IMR-90 (cell line): ENCODE results near the gene MEGF11. TPM values are rescaled to one million over a fixed set of nuclear protein-coding genes. Genes with fewer than 3 reads are reported as not detected.

Experiments used
- ATAC-seq: fragments of 200-7000 bp; cut with Tn5 transposase; 2 replicates; pipeline ENCODE4 v1.9.1; 2020; ENCODE audit warnings: low read depth, mild to moderate bottlenecking, moderate library complexity
- BruUV-seq: library from RNA; stranded (reverse); fragments of 400-500 nt; replicated peaks from 2 replicates; lab custom pipeline; 2021; lab: Mats Ljungman, UMichigan
- CTCF ChIA-PET: fragments of 300-600 bp; formaldehyde crosslinking; extraction: SDS; loops from one replicate; lab custom pipeline; 2021; ENCODE audit warnings: antibody characterized with exemption; lab: Yijun Ruan, JAX
- POLR2A ChIA-PET: fragments of 300-600 bp; sonication (Branson Sonifier 250); formaldehyde crosslinking; loops from one replicate; lab custom pipeline; 2022; ENCODE audit warnings: antibody characterized with exemption; ENCODE audit not compliant: unreplicated experiment; lab: Charles Lee
- DNase-seq: peaks from one replicate; pipeline ENCODE4 v3.0.0; 2013
- H2AFZ ChIP-seq: replicated peaks from 2 replicates; pipeline ENCODE3; 2013; ENCODE audit warnings: low read length, mild to moderate bottlenecking; ENCODE audit not compliant: poor library complexity
- H2AK5ac ChIP-seq: 2 replicates; pipeline ENCODE4 v1.6.1; 2013; ENCODE audit warnings: low read depth, low read length, inconsistent platforms
- H2AK9ac ChIP-seq: replicated peaks from 2 replicates; pipeline ENCODE3; 2013; ENCODE audit warnings: mild to moderate bottlenecking, low read depth, low read length, moderate library complexity; ENCODE audit not compliant: poor library complexity
- H2BK120ac ChIP-seq: 2 replicates; pipeline ENCODE4 v1.6.1; 2013; ENCODE audit warnings: low read depth, low read length, inconsistent platforms
- H2BK15ac ChIP-seq: 3 replicates; pipeline ENCODE4 v1.6.1; 2013; ENCODE audit warnings: low read depth, low read length, inconsistent platforms
- H2BK20ac ChIP-seq: 2 replicates; pipeline ENCODE4 v1.6.1; 2013; ENCODE audit warnings: low read depth, mild to moderate bottlenecking, inconsistent platforms, low read length, moderate library complexity
- H2BK5ac ChIP-seq: 2 replicates; pipeline ENCODE4 v1.6.1; 2013; ENCODE audit warnings: mild to moderate bottlenecking, low read depth, low read length, inconsistent platforms; ENCODE audit not compliant: poor library complexity, severe bottlenecking
- H3K14ac ChIP-seq: replicated peaks from 2 replicates; pipeline ENCODE4 v1.6.1; 2013; ENCODE audit warnings: low read depth, low read length, inconsistent platforms
- H3K18ac ChIP-seq: 2 replicates; pipeline ENCODE4 v1.6.1; 2013; ENCODE audit warnings: low read depth, low read length, control low read depth
- H3K23ac ChIP-seq: 2 replicates; pipeline ENCODE4 v1.6.1; 2013; ENCODE audit warnings: low read depth, low read length, inconsistent platforms
- H3K27ac ChIP-seq: 2 replicates; pipeline ENCODE4 v1.5.1; 2013; ENCODE audit warnings: mild to moderate bottlenecking, control low read depth, low read length; ENCODE audit not compliant: insufficient read depth
- H3K27me3 ChIP-seq: 2 replicates; pipeline ENCODE4 v1.6.1; 2013; ENCODE audit warnings: low read length; ENCODE audit not compliant: control insufficient read depth, insufficient read depth
- H3K36me3 ChIP-seq: 2 replicates; pipeline ENCODE4 v1.6.1; 2013; ENCODE audit warnings: low read length, mixed read lengths; ENCODE audit not compliant: control insufficient read depth, insufficient read depth
- H3K4ac ChIP-seq: 2 replicates; pipeline ENCODE4 v1.6.1; 2013; ENCODE audit warnings: low read depth, low read length, inconsistent platforms
- H3K4me1 ChIP-seq: 2 replicates; pipeline ENCODE4 v1.6.1; 2013; ENCODE audit warnings: low read length, mixed read lengths; ENCODE audit not compliant: control insufficient read depth, insufficient read depth
- H3K4me2 ChIP-seq: 2 replicates; pipeline ENCODE4 v1.6.1; 2013; ENCODE audit warnings: low read depth, mild to moderate bottlenecking, control low read depth, low read length, moderate library complexity
- H3K4me3 ChIP-seq: 2 replicates; pipeline ENCODE4 v1.5.1; 2013; ENCODE audit warnings: low read depth, mild to moderate bottlenecking, control low read depth, low read length, moderate library complexity; ENCODE audit not compliant: insufficient read depth
- H3K56ac ChIP-seq: 2 replicates; pipeline ENCODE4 v1.6.1; 2013; ENCODE audit warnings: low read length, inconsistent platforms; ENCODE audit not compliant: insufficient read depth; ENCODE audit errors: extremely low read depth
- H3K79me1 ChIP-seq, 2 experiments: 2 replicates each; pipeline ENCODE4 v1.6.1; 2013; ENCODE audit warnings: low read length in 2 of 2, inconsistent platforms in 1 of 2, low read depth in 1 of 2
- H3K9ac ChIP-seq: 2 replicates; pipeline ENCODE4 v1.6.1; 2013; ENCODE audit warnings: low read depth, low read length, control low read depth
- H3K9me1 ChIP-seq: 2 replicates; pipeline ENCODE4 v1.6.1; 2013; ENCODE audit warnings: low read length, inconsistent platforms; ENCODE audit not compliant: insufficient read depth
- H3K9me3 ChIP-seq: 2 replicates; pipeline ENCODE4 v1.6.1; 2013; ENCODE audit warnings: low read length; ENCODE audit not compliant: control insufficient read depth, insufficient read depth
- H4K20me1 ChIP-seq: 2 replicates; pipeline ENCODE4 v1.6.1; 2013; ENCODE audit warnings: low read length, inconsistent platforms; ENCODE audit not compliant: insufficient read depth
- H4K5ac ChIP-seq: 2 replicates; pipeline ENCODE4 v1.6.1; 2013; ENCODE audit warnings: mild to moderate bottlenecking, low read depth, low read length, control low read depth
- H4K8ac ChIP-seq, 2 experiments: 2 replicates each; pipeline ENCODE4 v1.6.1; 2013; ENCODE audit warnings: low read depth in 2 of 2, low read length in 2 of 2, control low read depth in 1 of 2, inconsistent platforms in 1 of 2
- H4K91ac ChIP-seq: 2 replicates; pipeline ENCODE4 v1.6.1; 2013; ENCODE audit warnings: low read depth, low read length, inconsistent platforms; ENCODE audit not compliant: insufficient read depth
- CHD1 ChIP-seq: IDR thresholded peaks from 2 replicates; pipeline ENCODE4 v1.6.1; 2012; ENCODE audit warnings: low read depth, low read length, improper control_type of control experiment
- CTCF ChIP-seq: conservative IDR thresholded peaks from 2 replicates; pipeline ENCODE4 v1.5.1; 2012; ENCODE audit warnings: mild to moderate bottlenecking, low read depth, low read length, improper control_type of control experiment
- ELK1 ChIP-seq: fragments of 150-350 bp; IDR thresholded peaks from 2 replicates; pipeline ENCODE4 v1.6.1; 2016; ENCODE audit warnings: low read depth, mild to moderate bottlenecking, low read length, moderate library complexity, borderline replicate concordance
- FOS ChIP-seq: fragments of 150-350 bp; IDR thresholded peaks from 2 replicates; pipeline ENCODE4 v1.6.1; 2016; ENCODE audit warnings: low read depth, low read length
- MAFK ChIP-seq: IDR thresholded peaks from 2 replicates; pipeline ENCODE4 v1.6.1; 2012; ENCODE audit warnings: low read depth, low read length, improper control_type of control experiment
- MAZ ChIP-seq: IDR thresholded peaks from 2 replicates; pipeline ENCODE4 v1.6.1; 2012; ENCODE audit warnings: low read depth, mild to moderate bottlenecking, low read length, improper control_type of control experiment, moderate library complexity, borderline replicate concordance
- MXI1 ChIP-seq: IDR thresholded peaks from 2 replicates; pipeline ENCODE4 v1.6.1; 2012; ENCODE audit warnings: low read depth, mild to moderate bottlenecking, low read length, moderate library complexity, borderline replicate concordance
- POLR2A ChIP-seq: IDR thresholded peaks from 2 replicates; pipeline ENCODE4 v1.6.1; 2012; ENCODE audit warnings: mild to moderate bottlenecking, low read depth, low read length
- RAD21 ChIP-seq: IDR thresholded peaks from 2 replicates; pipeline ENCODE4 v1.6.1; 2012; ENCODE audit warnings: low read length, improper control_type of control experiment
- RCOR1 ChIP-seq: IDR thresholded peaks from 2 replicates; pipeline ENCODE4 v1.6.1; 2012; ENCODE audit warnings: mild to moderate bottlenecking, low read length, improper control_type of control experiment; ENCODE audit not compliant: insufficient replicate concordance
- RFX5 ChIP-seq: IDR thresholded peaks from 2 replicates; pipeline ENCODE4 v1.8.0; 2012; ENCODE audit warnings: low read depth, mild to moderate bottlenecking, low read length, moderate library complexity
- SMC3 ChIP-seq: fragments of 150-350 bp; IDR thresholded peaks from 2 replicates; pipeline ENCODE4 v1.6.1; 2016; ENCODE audit warnings: low read depth, mild to moderate bottlenecking, antibody characterized with exemption, low read length, moderate library complexity
- USF2 ChIP-seq: fragments of 150-350 bp; IDR thresholded peaks from 2 replicates; pipeline ENCODE4 v1.6.1; 2017; ENCODE audit warnings: mild to moderate bottlenecking, antibody characterized with exemption, low read length, low read depth
- WGBS, 2 experiments: methylation state at CpG; one replicate each; pipeline versions ENCODE4 v1.1.5 to v1.1.7; 2013; ENCODE audit warnings: missing lambda C conversion rate in 2 of 2; ENCODE audit not compliant: insufficient read length in 1 of 2; ENCODE audit errors: extremely low coverage in 2 of 2; 5-methylcytosine and 5-hydroxymethylcytosine counted together
- dilution Hi-C: fragments of 300-500 bp; cut with HindIII; formaldehyde crosslinking; loops from one replicate; pipeline ENCODE4 v1.14.3; 2018; ENCODE audit warnings: low sequenced_read_pairs; ENCODE audit not compliant: unreplicated experiment
- in situ Hi-C: fragments of 300-500 bp; cut with MboI; formaldehyde crosslinking; loops from 3 replicates; pipeline ENCODE4 v1.14.3; 2019; ENCODE audit warnings: low sequenced_read_pairs, inconsistent platforms, mixed read lengths
- intact Hi-C: fragments of 100-400 bp; cut with micrococcal nuclease; formaldehyde crosslinking; loops from 2 replicates; pipeline ENCODE4 v1.10.0; 2022
- polyA plus RNA-seq, 3 experiments: library from polyadenylated mRNA; depleted of rRNA; stranded (reverse); fragments of >200 nt; gene quantifications; 2 replicates each; pipeline ENCODE4 v1.2.3, GENCODE V29; 2012; ENCODE audit warnings: low replicate concordance in 1 of 3
- total RNA-seq: library from RNA; depleted of rRNA; stranded (reverse); fragments of >200 nt; gene quantifications from 2 replicates; pipeline ENCODE4 v1.2.3, GENCODE V29; 2012

Gene MEGF11
- total and polyA plus RNA-seq, 2 of the 4 experiments (the other 2 are of a cell fraction): not detected

GRCh38 chr15:65981837-65982626 lies 271.5 kb downstream of the MEGF11 start:
- Histone ChIP-seq H3K9me1 (0 out of 2 replicates have a peak, but pooled peaks cover 3% of the 10 kb centered on the region), H3K4ac (no peak overlapping the region), H3K36me3 (no peaks in the 10 kb centered on the region), H3K14ac (no peak overlapping the region), H3K18ac (no peak overlapping the region), H2AFZ (no peak overlapping the region), H4K20me1 (no peaks in the 10 kb centered on the region), H2AK9ac (no peak overlapping the region), H2BK15ac (no peak overlapping the region), H3K4me3 (no peak overlapping the region), H3K27me3 (peaks cover 52% of the 10 kb centered on the region), H3K56ac (no peak overlapping the region), H2BK20ac (no peak overlapping the region), H4K5ac (no peak overlapping the region), H2AK5ac (no peak overlapping the region), H3K27ac (no peak overlapping the region), H3K9me3 (no peaks in the 10 kb centered on the region), H4K91ac (no peak overlapping the region), H3K23ac (no peak overlapping the region), H3K4me2 (no peak overlapping the region), H2BK5ac (no peak overlapping the region), H3K4me1 (no peaks in the 10 kb centered on the region), H3K9ac (no peak overlapping the region), H2BK120ac (no peak overlapping the region), H3K79me1 (no peaks in the 10 kb centered on the region), H4K8ac (no peak overlapping the region)
- dilution Hi-C loops: no loop called here
- TF ChIP-seq MAFK (no peak), SMC3 (no peak), POLR2A (no peak), MXI1 (no peak), ELK1 (no peak), FOS (no peak), RFX5 (no peak), RCOR1 (no peak), RAD21 (no peak), MAZ (no peak), CHD1 (no peak), CTCF (no peak), USF2 (no peak)
- WGBS, 2 experiments: 1% methylated on average over 13 of the region's 42 CpGs; no CpG with 5 or more reads in 1 of the 2 experiments
- DNase-seq (no peak), ATAC-seq (no peak)
- ChIA-PET POLR2A (no interaction called here), CTCF (no interaction called here)
- in situ Hi-C loops: loop anchor here (5.0 kb wide), 1 partner anchor 305 kb away; no protein-coding TSS in a partner anchor
- intact Hi-C loops: loop anchor here (1.0 kb wide), 1 partner anchor 305 kb away; no protein-coding TSS in a partner anchor
- BruUV-seq: no TSS peak
